Trophoblast cell (in vitro differentiated cells and primary cell): ENCODE data around the gene NKPD1.

Source experiments
- DNase-seq, 2 donors: peaks; one replicate each; pipeline ENCODE4 v3.0.0-alpha.2; 2016
- H2AFZ ChIP-seq: 2 replicates; pipeline ENCODE4 v1.6.1; 2013; ENCODE audit warnings: low read length, moderate library complexity, mild to moderate bottlenecking; ENCODE audit not compliant: insufficient read depth, poor library complexity
- H2AK5ac ChIP-seq: 2 replicates; pipeline ENCODE4 v1.6.1; 2013; ENCODE audit warnings: mild to moderate bottlenecking, low read length
- H2BK120ac ChIP-seq: 2 replicates; pipeline ENCODE4 v1.6.1; 2013; ENCODE audit warnings: low read length, mild to moderate bottlenecking, moderate library complexity; ENCODE audit not compliant: insufficient read depth, poor library complexity
- H2BK12ac ChIP-seq: 2 replicates; pipeline ENCODE4 v1.6.1; 2013; ENCODE audit warnings: mild to moderate bottlenecking, low read length, moderate library complexity
- H2BK5ac ChIP-seq: 2 replicates; pipeline ENCODE4 v1.6.1; 2013; ENCODE audit warnings: low read length, low read depth, moderate library complexity, mild to moderate bottlenecking; ENCODE audit not compliant: poor library complexity
- H3K14ac ChIP-seq: 2 replicates; pipeline ENCODE4 v1.6.1; 2013; ENCODE audit warnings: mild to moderate bottlenecking, low read length
- H3K18ac ChIP-seq: 2 replicates; pipeline ENCODE4 v1.6.1; 2013; ENCODE audit warnings: mild to moderate bottlenecking, low read length
- H3K23ac ChIP-seq: 2 replicates; pipeline ENCODE4 v1.6.1; 2013; ENCODE audit warnings: low read length
- H3K27ac ChIP-seq: 2 replicates; pipeline ENCODE4 v1.5.1; 2013; ENCODE audit warnings: low read depth, mild to moderate bottlenecking, inconsistent platforms, low read length, moderate library complexity
- H3K27me3 ChIP-seq: 2 replicates; pipeline ENCODE4 v1.6.1; 2013; ENCODE audit warnings: inconsistent platforms, mild to moderate bottlenecking, low read length, moderate library complexity; ENCODE audit not compliant: insufficient read depth
- H3K36me3 ChIP-seq, 2 experiments: 1 replicate in 1 of 2; 2 replicates in 1 of 2; pipeline ENCODE4 v1.6.1; 2013; ENCODE audit warnings: low read length in 2 of 2, mild to moderate bottlenecking in 2 of 2, moderate library complexity in 1 of 2; ENCODE audit not compliant: insufficient read depth in 2 of 2, control insufficient read depth in 1 of 2
- H3K4ac ChIP-seq: 2 replicates; pipeline ENCODE4 v1.6.1; 2013; ENCODE audit warnings: low read depth, mild to moderate bottlenecking, low read length, moderate library complexity
- H3K4me1 ChIP-seq, 2 experiments: 1 replicate in 1 of 2; 2 replicates in 1 of 2; pipeline ENCODE4 v1.6.1; 2013; ENCODE audit warnings: low read length in 2 of 2, mild to moderate bottlenecking in 2 of 2, moderate library complexity in 1 of 2; ENCODE audit not compliant: insufficient read depth in 2 of 2, control insufficient read depth in 1 of 2
- H3K4me2 ChIP-seq: 2 replicates; pipeline ENCODE4 v1.6.1; 2013; ENCODE audit warnings: inconsistent platforms, mild to moderate bottlenecking, low read length, moderate library complexity
- H3K4me3 ChIP-seq: 2 replicates; pipeline ENCODE4 v1.5.1; 2013; ENCODE audit warnings: mild to moderate bottlenecking, low read depth, low read length, inconsistent platforms
- H3K79me1 ChIP-seq: one replicate; pipeline ENCODE4 v1.6.1; 2013; ENCODE audit warnings: low read length
- H3K79me2 ChIP-seq: 2 replicates; pipeline ENCODE4 v1.6.1; 2013; ENCODE audit warnings: low read length, mild to moderate bottlenecking; ENCODE audit not compliant: control insufficient read depth, insufficient read depth, poor library complexity
- H3K9ac ChIP-seq: 2 replicates; pipeline ENCODE4 v1.6.1; 2013; ENCODE audit warnings: mild to moderate bottlenecking, low read length
- H3K9me3 ChIP-seq: 2 replicates; pipeline ENCODE4 v1.6.1; 2013; ENCODE audit warnings: low read depth, mild to moderate bottlenecking, control low read depth, inconsistent platforms, low read length; ENCODE audit not compliant: insufficient read depth
- H4K12ac ChIP-seq: 2 replicates; pipeline ENCODE4 v1.6.1; 2013; ENCODE audit warnings: low read depth, mild to moderate bottlenecking, low read length, moderate library complexity
- H4K8ac ChIP-seq: 2 replicates; pipeline ENCODE4 v1.6.1; 2013; ENCODE audit warnings: low read depth, mild to moderate bottlenecking, low read length, moderate library complexity
- H4K91ac ChIP-seq: one replicate; pipeline ENCODE4 v1.6.1; 2013; ENCODE audit warnings: low read depth, mild to moderate bottlenecking, low read length, moderate library complexity
- WGBS: extraction: QIAGEN DNeasy Blood & Tissue Kit; methylation state at CpG from one replicate; pipeline ENCODE4 v1.1.7; 2013; ENCODE audit warnings: missing lambda C conversion rate; ENCODE audit not compliant: insufficient read length, insufficient coverage; ENCODE audit errors: extremely low coverage; 5-methylcytosine and 5-hydroxymethylcytosine counted together

Gene NKPD1

DNA sequence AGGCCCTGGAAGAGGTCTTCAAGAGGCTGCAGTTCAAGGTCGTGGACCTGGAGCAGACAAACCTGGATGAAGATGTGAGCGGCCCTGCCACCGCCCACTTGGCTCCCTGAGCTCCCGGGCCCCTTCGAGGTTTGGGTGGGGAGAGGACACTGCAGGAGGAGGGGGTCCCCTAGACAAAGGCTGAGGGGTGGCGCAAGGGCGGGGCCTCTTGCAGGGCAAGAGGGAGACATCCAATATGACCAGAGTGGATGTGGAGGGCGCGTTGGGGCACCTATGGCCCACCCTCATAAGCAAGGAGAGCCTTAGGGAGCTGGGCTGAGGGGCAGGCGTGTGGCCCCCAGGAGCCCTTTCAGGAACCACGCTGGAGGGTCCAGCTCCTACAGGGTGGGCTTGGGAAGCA is 20.2 kb downstream of the NKPD1 start:
- WGBS: no CpG with 5 or more reads among the region's 11 CpGs
- H2AFZ ChIP-seq: no peak overlapping the region
- no peaks in the 10 kb centered on the region for H3K9me3 ChIP-seq
- no peak overlapping the region for H3K27ac ChIP-seq
- H3K79me2 ChIP-seq: no peaks in the 10 kb centered on the region
- no peak overlapping the region for H2AK5ac ChIP-seq
- H3K27me3 ChIP-seq: no peaks in the 10 kb centered on the region
- no peak overlapping the region for H3K9ac ChIP-seq
- H2BK5ac ChIP-seq: no peak overlapping the region
- no peak for DNase-seq
- no peak overlapping the region for H2BK12ac ChIP-seq
- no peak overlapping the region for H3K4ac ChIP-seq
- no peak overlapping the region for H3K4me2 ChIP-seq
- H3K14ac ChIP-seq: no peak overlapping the region
- H2BK120ac ChIP-seq: no peak overlapping the region
- H3K23ac ChIP-seq: no peak overlapping the region
- H3K18ac ChIP-seq: no peak overlapping the region
- peaks cover 38 to 40% of the 10 kb centered on the region in 2 experiments for H3K36me3 ChIP-seq
- H4K8ac ChIP-seq: no peak overlapping the region
- H3K4me1 ChIP-seq: peaks cover 4 to 5% of the 10 kb centered on the region in 2 experiments
- H3K79me1 ChIP-seq: no peaks in the 10 kb centered on the region
- H4K91ac ChIP-seq: no peak overlapping the region
- H3K4me3 ChIP-seq: no peak overlapping the region
- H4K12ac ChIP-seq: no peak overlapping the region

DNA sequence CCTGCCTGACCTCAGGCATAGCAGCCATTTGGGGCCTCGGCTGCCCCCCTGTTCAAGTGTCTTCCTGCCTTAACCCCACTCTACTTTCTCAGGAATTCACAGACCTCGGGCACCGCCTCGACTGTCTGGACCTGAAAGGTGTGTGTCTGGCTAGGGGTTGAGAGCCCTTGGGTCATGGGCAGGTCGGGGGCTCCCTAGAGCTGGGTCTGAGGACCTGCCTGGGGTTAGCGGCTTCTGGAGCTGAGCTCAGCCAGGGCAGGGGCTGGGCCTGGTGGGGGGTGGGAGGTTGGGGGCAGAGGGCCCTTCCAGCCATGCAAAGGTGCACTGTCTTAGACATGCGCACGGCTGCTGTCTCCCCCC is 20.7 kb downstream of the NKPD1 start:
- H3K4me2 ChIP-seq: no peak overlapping the region
- no peak overlapping the region for H4K12ac ChIP-seq
- WGBS: no CpG with 5 or more reads among the region's 8 CpGs
- H4K91ac ChIP-seq: no peak overlapping the region
- H2BK5ac ChIP-seq: no peak overlapping the region
- peaks cover 34 to 36% of the 10 kb centered on the region in 2 experiments for H3K36me3 ChIP-seq
- H3K18ac ChIP-seq: no peak overlapping the region
- no peak overlapping the region for H2AFZ ChIP-seq
- no peak overlapping the region for H2BK12ac ChIP-seq
- H3K4ac ChIP-seq: no peak overlapping the region
- H3K14ac ChIP-seq: no peak overlapping the region
- H4K8ac ChIP-seq: no peak overlapping the region
- no peak overlapping the region for H3K4me3 ChIP-seq
- H3K9me3 ChIP-seq: no peaks in the 10 kb centered on the region
- DNase-seq: no peak
- no peaks in the 10 kb centered on the region for H3K27me3 ChIP-seq
- no peak overlapping the region for H3K9ac ChIP-seq
- H3K79me2 ChIP-seq: no peaks in the 10 kb centered on the region
- no peak overlapping the region for H3K23ac ChIP-seq
- peaks cover 4 to 5% of the 10 kb centered on the region in 2 experiments for H3K4me1 ChIP-seq
- no peaks in the 10 kb centered on the region for H3K79me1 ChIP-seq
- no peak overlapping the region for H2AK5ac ChIP-seq
- H3K27ac ChIP-seq: no peak overlapping the region
- no peak overlapping the region for H2BK120ac ChIP-seq

GRCh38 chr19:45139286-45140143 is 21.3 kb downstream of the NKPD1 start:
- H3K9me3 ChIP-seq: no peaks in the 10 kb centered on the region
- H4K8ac ChIP-seq: no peak overlapping the region
- no peak overlapping the region for H3K4me3 ChIP-seq
- H2AFZ ChIP-seq: no peak overlapping the region
- no peak overlapping the region for H3K4ac ChIP-seq
- H3K36me3 ChIP-seq: peaks cover 28 to 30% of the 10 kb centered on the region in 2 experiments
- no peak overlapping the region for H2BK12ac ChIP-seq
- H3K9ac ChIP-seq: no peak overlapping the region
- no peaks in the 10 kb centered on the region for H3K79me2 ChIP-seq
- H4K12ac ChIP-seq: no peak overlapping the region
- H3K79me1 ChIP-seq: no peaks in the 10 kb centered on the region
- H3K4me2 ChIP-seq: no peak overlapping the region
- H2BK5ac ChIP-seq: no peak overlapping the region
- H4K91ac ChIP-seq: no peak overlapping the region
- H3K14ac ChIP-seq: no peak overlapping the region
- no CpG with 5 or more reads among the region's 24 CpGs for WGBS
- peaks cover 4 to 5% of the 10 kb centered on the region in 2 experiments for H3K4me1 ChIP-seq
- no peak overlapping the region for H2BK120ac ChIP-seq
- H3K18ac ChIP-seq: no peak overlapping the region
- no peak overlapping the region for H3K23ac ChIP-seq
- no peak for DNase-seq
- no peak overlapping the region for H3K27ac ChIP-seq
- H2AK5ac ChIP-seq: no peak overlapping the region
- H3K27me3 ChIP-seq: no peaks in the 10 kb centered on the region

GRCh38 chr19:45138303-45138751 is 22.5 kb downstream of the NKPD1 start:
- no peak for DNase-seq
- Histone ChIP-seq H4K12ac (no peak overlapping the region), H3K18ac (peak overlapping the region; percentile 29), H2AFZ (no peak overlapping the region), H4K8ac (no peak overlapping the region), H2BK12ac (no peak overlapping the region), H2BK120ac (no peak overlapping the region), H3K4me1 (peaks cover 4 to 5% of the 10 kb centered on the region in 2 experiments), H3K4me2 (no peak overlapping the region), H3K36me3 (peaks cover 25 to 26% of the 10 kb centered on the region in 2 experiments), H2AK5ac (no peak overlapping the region), H3K27ac (no peak overlapping the region), H3K27me3 (no peaks in the 10 kb centered on the region), H3K9ac (no peak overlapping the region), H3K4me3 (no peak overlapping the region), H3K14ac (no peak overlapping the region), H3K23ac (no peak overlapping the region), H3K4ac (peak overlapping the region; percentile 15), H2BK5ac (no peak overlapping the region), H3K79me1 (no peaks in the 10 kb centered on the region), H3K79me2 (no peaks in the 10 kb centered on the region), H3K9me3 (no peaks in the 10 kb centered on the region), H4K91ac (no peak overlapping the region)
- WGBS: no CpG with 5 or more reads among the region's 11 CpGs
